ENCODE measurements around the gene RAD51B. TPM values are rescaled to one million over a fixed set of nuclear protein-coding genes. Genes with fewer than 3 reads are reported as not detected.

Gene RAD51B
- polyA plus RNA-seq, 3 donors = 3.6 to 11.6 (median 9.4) TPM

DNA sequence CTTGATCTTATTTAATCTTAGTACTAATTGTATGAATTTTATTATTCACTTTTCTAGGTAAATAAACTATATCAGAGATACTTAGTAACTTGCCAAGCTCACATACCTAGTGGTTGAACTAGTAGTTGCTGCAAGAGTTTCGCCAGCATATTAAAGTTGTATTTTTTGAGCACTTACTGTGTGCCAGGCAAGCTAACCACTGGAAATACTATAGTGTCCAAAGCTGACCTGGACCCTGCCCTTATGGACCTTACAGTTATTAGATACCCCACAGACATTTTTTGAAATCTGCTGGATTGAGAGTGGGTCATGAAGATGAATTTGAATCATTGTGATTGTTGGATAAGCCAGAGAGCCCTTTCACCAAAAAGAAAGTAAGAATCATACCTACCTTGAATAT, 125.0 kb downstream of the RAD51B start:
- no peaks in the 10 kb centered on the region for H4K20me1 ChIP-seq (ENCODE audit: insufficient read depth, low read length)
- peaks cover 6 to 8% of the 10 kb centered on the region in 2 donors for H3K4me1 ChIP-seq (ENCODE audit: control insufficient read depth in 1 of 2, insufficient read depth in 2 of 2, low read length in 2 of 2)
- peaks cover 0 to 1% (median 0%) of the 10 kb centered on the region in 3 donors for H3K27me3 Mint-ChIP-seq (ENCODE audit: low read depth in 3 of 3)
- no peak overlapping the region for H3K4me3 ChIP-seq (replicated peaks in 1 of 3; ENCODE audit: low read depth in 2 of 3, low read length in 3 of 3)
- no peaks in the 10 kb centered on the region for H3K36me3 ChIP-seq (replicated peaks in 1 of 2; ENCODE audit: control insufficient read depth in 1 of 2, insufficient read depth in 2 of 2, low read length in 2 of 2)
- WGBS (ENCODE audit: insufficient coverage) = 100% methylated on average over 1 of the region's 1 CpG
- H3K36me3 Mint-ChIP-seq = no peaks in the 10 kb centered on the region
- no peak overlapping the region for H3K27ac ChIP-seq (ENCODE audit: low read depth in 1 of 2, low read length in 2 of 2)
- no peaks in the 10 kb centered on the region for H3K79me2 ChIP-seq (ENCODE audit: insufficient read depth, low read length)
- no peak for DNase-seq
- no peak overlapping the region for H3K27ac Mint-ChIP-seq
- H3K4me1 Mint-ChIP-seq = peaks cover 21% of the 10 kb centered on the region
- H2AFZ ChIP-seq (ENCODE audit: insufficient read depth, low read depth, low read length, poor library complexity, severe bottlenecking) = no peak overlapping the region
- H3K9ac ChIP-seq (ENCODE audit: insufficient read depth, low read length, poor library complexity, severe bottlenecking) = no peak overlapping the region
- TF ChIP-seq, protein P1, sequence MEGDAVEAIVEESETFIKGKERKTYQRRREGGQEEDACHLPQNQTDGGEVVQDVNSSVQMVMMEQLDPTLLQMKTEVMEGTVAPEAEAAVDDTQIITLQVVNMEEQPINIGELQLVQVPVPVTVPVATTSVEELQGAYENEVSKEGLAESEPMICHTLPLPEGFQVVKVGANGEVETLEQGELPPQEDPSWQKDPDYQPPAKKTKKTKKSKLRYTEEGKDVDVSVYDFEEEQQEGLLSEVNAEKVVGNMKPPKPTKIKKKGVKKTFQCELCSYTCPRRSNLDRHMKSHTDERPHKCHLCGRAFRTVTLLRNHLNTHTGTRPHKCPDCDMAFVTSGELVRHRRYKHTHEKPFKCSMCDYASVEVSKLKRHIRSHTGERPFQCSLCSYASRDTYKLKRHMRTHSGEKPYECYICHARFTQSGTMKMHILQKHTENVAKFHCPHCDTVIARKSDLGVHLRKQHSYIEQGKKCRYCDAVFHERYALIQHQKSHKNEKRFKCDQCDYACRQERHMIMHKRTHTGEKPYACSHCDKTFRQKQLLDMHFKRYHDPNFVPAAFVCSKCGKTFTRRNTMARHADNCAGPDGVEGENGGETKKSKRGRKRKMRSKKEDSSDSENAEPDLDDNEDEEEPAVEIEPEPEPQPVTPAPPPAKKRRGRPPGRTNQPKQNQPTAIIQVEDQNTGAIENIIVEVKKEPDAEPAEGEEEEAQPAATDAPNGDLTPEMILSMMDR (IDR thresholded peaks at IDR 0.05) = no peak
- no peaks in the 10 kb centered on the region for H3K27me3 ChIP-seq (ENCODE audit: control insufficient read depth in 2 of 2, insufficient read depth in 2 of 2, low read length in 2 of 2)
- no peak overlapping the region for H3K4me3 Mint-ChIP-seq
- peaks cover 0 to 4% (median 0%) of the 10 kb centered on the region in 7 donors for H3K9me3 Mint-ChIP-seq
- no peaks in the 10 kb centered on the region for H3K9me3 ChIP-seq (replicated peaks in 1 of 2; ENCODE audit: control insufficient read depth in 1 of 2, insufficient read depth in 1 of 2, low read length in 2 of 2)
- intact Hi-C loops (cut with micrococcal nuclease) = loop anchor here (2.0 to 5.0 kb wide), 2 partner anchors 872 to 873 kb away; no protein-coding TSS in a partner anchor
- H3K4me2 ChIP-seq (replicated peaks; ENCODE audit: extremely low read depth, low read length, poor library complexity, severe bottlenecking) = no peak overlapping the region

DNA sequence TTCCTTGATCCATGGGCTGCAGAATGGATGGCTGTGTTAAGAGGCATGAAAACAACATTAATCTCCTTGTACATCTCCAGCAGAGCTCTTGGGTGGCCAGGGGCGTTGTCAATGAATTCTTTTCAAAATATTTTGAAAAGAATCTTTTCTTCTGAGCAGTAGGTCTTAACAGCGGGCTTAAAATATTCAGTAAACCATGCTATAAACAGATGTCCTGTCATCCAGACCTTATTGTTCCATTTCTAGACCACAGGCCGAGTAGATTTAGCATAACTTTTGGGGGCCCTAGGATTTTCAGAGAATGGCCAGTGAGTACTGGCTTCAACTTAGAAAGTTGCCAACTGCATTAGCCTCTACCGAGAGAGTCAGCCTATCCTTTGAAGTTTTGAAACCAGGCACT, 130.2 kb downstream of the RAD51B start:
- H3K27me3 Mint-ChIP-seq (ENCODE audit: low read depth in 3 of 3) = peaks cover 0 to 1% (median 0%) of the 10 kb centered on the region in 3 donors

More for the DNA sequence above, 130.2 kb downstream of the RAD51B start:
- Mint-ChIP-seq H3K4me1 (no peaks in the 10 kb centered on the region), H3K27ac (no peak overlapping the region), H3K4me3 (no peak overlapping the region), H3K36me3 (no peaks in the 10 kb centered on the region), H3K9me3 (peaks cover 0 to 10% (median 0%) of the 10 kb centered on the region in 7 donors)
- no peak for DNase-seq
- no peak overlapping the region for H2AFZ ChIP-seq (ENCODE audit: insufficient read depth, low read depth, low read length, poor library complexity, severe bottlenecking)
- no peak overlapping the region for H3K4me3 ChIP-seq (replicated peaks in 1 of 3; ENCODE audit: low read depth in 2 of 3, low read length in 3 of 3)
- no peaks in the 10 kb centered on the region for H3K27me3 ChIP-seq (ENCODE audit: control insufficient read depth in 2 of 2, insufficient read depth in 2 of 2, low read length in 2 of 2)
- no peaks in the 10 kb centered on the region for H3K79me2 ChIP-seq (ENCODE audit: insufficient read depth, low read length)
- no peak overlapping the region for H3K27ac ChIP-seq (ENCODE audit: low read depth in 1 of 2, low read length in 2 of 2)
- no peaks in the 10 kb centered on the region for H4K20me1 ChIP-seq (ENCODE audit: insufficient read depth, low read length)
- 100% methylated on average over 2 of the region's 4 CpGs for WGBS (ENCODE audit: insufficient coverage)
- no peak overlapping the region for H3K4me2 ChIP-seq (replicated peaks; ENCODE audit: extremely low read depth, low read length, poor library complexity, severe bottlenecking)
- no peaks in the 10 kb centered on the region for H3K9me3 ChIP-seq (replicated peaks in 1 of 2; ENCODE audit: control insufficient read depth in 1 of 2, insufficient read depth in 1 of 2, low read length in 2 of 2)
- no peaks in the 10 kb centered on the region for H3K36me3 ChIP-seq (replicated peaks in 1 of 2; ENCODE audit: control insufficient read depth in 1 of 2, insufficient read depth in 2 of 2, low read length in 2 of 2)
- no peak overlapping the region for H3K9ac ChIP-seq (ENCODE audit: insufficient read depth, low read length, poor library complexity, severe bottlenecking)
- no peaks in the 10 kb centered on the region for H3K4me1 ChIP-seq (ENCODE audit: control insufficient read depth in 1 of 2, insufficient read depth in 2 of 2, low read length in 2 of 2)
- TF ChIP-seq, protein P1 (IDR thresholded peaks at IDR 0.05) = no peak
- intact Hi-C loops (cut with micrococcal nuclease) = no loop called here
